ENCODE results near the gene WDR4. TPM values are rescaled to one million over a fixed set of nuclear protein-coding genes. Genes with fewer than 3 reads are reported as not detected.

Gene WDR4
- total and polyA plus RNA-seq, 4 donors, result 4.6 to 12.9 (median 9.2) TPM

- TF ChIP-seq CTCF (IDR thresholded peaks at IDR 0.05; ENCODE audit: low read depth, low read length, missing input control) (no peak), HNF4G (IDR thresholded peaks at IDR 0.05) (no peak), RAD21 (IDR thresholded peaks at IDR 0.05) (no peak)
Measured at GRCh38 chr21:42835211-42835610, 44.1 kb downstream of the WDR4 start (continued).

- Histone ChIP-seq H3K4me1 (ENCODE audit: control insufficient read depth in 4 of 4, insufficient read depth in 4 of 4, low read length in 3 of 4) (peaks cover 3 to 24% (median 17%) of the 10 kb centered on the region in 4 donors), H3K27ac (ENCODE audit: low read depth in 1 of 2, low read length in 2 of 2) (no peak overlapping the region), H3K27me3 (ENCODE audit: control insufficient read depth in 4 of 4, insufficient read depth in 4 of 4, low read length in 3 of 4) (no peaks in the 10 kb centered on the region), H3K9ac (ENCODE audit: low read depth in 1 of 2, low read length in 2 of 2) (no peak overlapping the region), H3K4me3 (ENCODE audit: low read depth in 1 of 3, low read length in 3 of 3) (no peak overlapping the region), H3K36me3 (ENCODE audit: control insufficient read depth in 4 of 4, insufficient read depth in 3 of 4, low read depth in 1 of 4, low read length in 3 of 4) (no peaks in the 10 kb centered on the region), H3K9me3 (ENCODE audit: control insufficient read depth in 4 of 4, low read length in 3 of 4) (no peaks in the 10 kb centered on the region)
- 92% methylated on average over 13 of the region's 13 CpGs for WGBS
- TF ChIP-seq CTCF (IDR thresholded peaks at IDR 0.05; ENCODE audit: low read depth, low read length, missing input control) (no peak), HNF4G (IDR thresholded peaks at IDR 0.05) (no peak), SP1 (IDR thresholded peaks at IDR 0.05) (no peak), EGR1 (IDR thresholded peaks at IDR 0.05; ENCODE audit: low read depth in 2 of 2) (no peak), GABPA (IDR thresholded peaks at IDR 0.05 in 1 of 2, conservative IDR thresholded peaks at IDR 0.05 in 1 of 2) (no peak), ATF3 (IDR thresholded peaks at IDR 0.05) (no peak), MAX (IDR thresholded peaks at IDR 0.05) (no peak), RXRA (IDR thresholded peaks at IDR 0.05) (no peak), FOXA1 (IDR thresholded peaks at IDR 0.05) (no peak), ZBTB33 (IDR thresholded peaks at IDR 0.05) (no peak), REST (IDR thresholded peaks at IDR 0.05) (no peak), FOXA2 (IDR thresholded peaks at IDR 0.05) (no peak), RAD21 (IDR thresholded peaks at IDR 0.05) (no peak)
- peak; percentile 26 for DNase-seq (ENCODE audit: low spot score)
Measured at GRCh38 chr21:42834726-42835191, 44.6 kb downstream of the WDR4 start.

Measured in liver (tissue), 9 donors.